Activated T-helper 9 cell treated with anti-CD3 and anti-CD28 coated beads, Interleukin-2, amount 50 U/mL, for 16 hours (primary cell): ENCODE data around the gene CNTROB.

Experiments used
- DNase-seq: peaks from one replicate; pipeline ENCODE4 v3.0.0-alpha.2; 2020; ENCODE audit warnings: low read depth

Gene CNTROB

GRCh38 chr17:7984904-7985303 lies 52.9 kb downstream of the CNTROB start:
- DNase-seq, result no peak

GRCh38 chr17:7987112-7987893 lies 55.3 kb downstream of the CNTROB start:
- no peak for DNase-seq

GRCh38 chr17:7988750-7989178 lies 56.8 kb downstream of the CNTROB start:
- no peak for DNase-seq

GRCh38 chr17:7989781-7990655 lies 58.0 kb downstream of the CNTROB start:
- peak; percentile 88 for DNase-seq

GRCh38 chr17:7992516-7992915 lies 60.5 kb downstream of the CNTROB start:
- DNase-seq, result no peak

GRCh38 chr17:7992924-7993323 lies 60.9 kb downstream of the CNTROB start:
- DNase-seq, result no peak

- DNase-seq, result no peak
Measured at GRCh38 chr17:7993972-7994589, 62.1 kb downstream of the CNTROB start.

- DNase-seq, result no peak
Measured at GRCh38 chr17:7995724-7996123, 63.7 kb downstream of the CNTROB start.

- DNase-seq, result no peak
Measured at GRCh38 chr17:7997186-7997585, 65.2 kb downstream of the CNTROB start.
